ENCODE measurements around the gene DCLRE1A. TPM values are rescaled to one million over a fixed set of nuclear protein-coding genes. Genes with fewer than 3 reads are reported as not detected.

Gene DCLRE1A
- total and polyA plus RNA-seq, 9 of the 15 experiments (the other 6 are each of a cell fraction or from before 2014, with no cell fraction given), result 8.5 to 25.5 (median 15.5) TPM

DNA sequence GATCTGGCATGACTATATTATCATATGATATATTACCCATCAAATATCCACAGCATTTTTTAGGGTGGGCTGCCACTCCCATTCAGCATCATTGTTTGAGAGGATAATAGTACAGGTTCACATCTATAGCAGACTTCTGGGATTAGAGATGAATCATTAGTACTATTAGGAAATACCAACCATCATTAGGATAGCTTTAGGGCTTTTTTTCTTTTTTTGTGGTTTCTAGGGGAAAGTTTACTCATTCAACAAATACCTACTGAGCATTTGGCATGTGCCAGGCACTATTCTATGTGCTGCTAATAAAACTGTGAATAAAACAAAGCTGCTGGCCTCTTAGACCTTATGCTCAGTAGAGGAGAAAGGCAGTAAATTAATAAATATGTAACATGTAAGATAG, 41.1 kb upstream of the DCLRE1A start (continued):
- TF ChIP-seq, protein P1, sequence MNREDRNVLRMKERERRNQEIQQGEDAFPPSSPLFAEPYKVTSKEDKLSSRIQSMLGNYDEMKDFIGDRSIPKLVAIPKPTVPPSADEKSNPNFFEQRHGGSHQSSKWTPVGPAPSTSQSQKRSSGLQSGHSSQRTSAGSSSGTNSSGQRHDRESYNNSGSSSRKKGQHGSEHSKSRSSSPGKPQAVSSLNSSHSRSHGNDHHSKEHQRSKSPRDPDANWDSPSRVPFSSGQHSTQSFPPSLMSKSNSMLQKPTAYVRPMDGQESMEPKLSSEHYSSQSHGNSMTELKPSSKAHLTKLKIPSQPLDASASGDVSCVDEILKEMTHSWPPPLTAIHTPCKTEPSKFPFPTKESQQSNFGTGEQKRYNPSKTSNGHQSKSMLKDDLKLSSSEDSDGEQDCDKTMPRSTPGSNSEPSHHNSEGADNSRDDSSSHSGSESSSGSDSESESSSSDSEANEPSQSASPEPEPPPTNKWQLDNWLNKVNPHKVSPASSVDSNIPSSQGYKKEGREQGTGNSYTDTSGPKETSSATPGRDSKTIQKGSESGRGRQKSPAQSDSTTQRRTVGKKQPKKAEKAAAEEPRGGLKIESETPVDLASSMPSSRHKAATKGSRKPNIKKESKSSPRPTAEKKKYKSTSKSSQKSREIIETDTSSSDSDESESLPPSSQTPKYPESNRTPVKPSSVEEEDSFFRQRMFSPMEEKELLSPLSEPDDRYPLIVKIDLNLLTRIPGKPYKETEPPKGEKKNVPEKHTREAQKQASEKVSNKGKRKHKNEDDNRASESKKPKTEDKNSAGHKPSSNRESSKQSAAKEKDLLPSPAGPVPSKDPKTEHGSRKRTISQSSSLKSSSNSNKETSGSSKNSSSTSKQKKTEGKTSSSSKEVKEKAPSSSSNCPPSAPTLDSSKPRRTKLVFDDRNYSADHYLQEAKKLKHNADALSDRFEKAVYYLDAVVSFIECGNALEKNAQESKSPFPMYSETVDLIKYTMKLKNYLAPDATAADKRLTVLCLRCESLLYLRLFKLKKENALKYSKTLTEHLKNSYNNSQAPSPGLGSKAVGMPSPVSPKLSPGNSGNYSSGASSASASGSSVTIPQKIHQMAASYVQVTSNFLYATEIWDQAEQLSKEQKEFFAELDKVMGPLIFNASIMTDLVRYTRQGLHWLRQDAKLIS (CRISPR knock-in tag; IDR thresholded peaks at IDR 0.05), result no peak
- TF ChIP-seq THRA (IDR thresholded peaks at IDR 0.05) (no peak), ZNF274 (IDR thresholded peaks at IDR 0.05; ENCODE audit: borderline replicate concordance, low read depth, low read length) (no peak), ZNF589 (CRISPR knock-in tag; IDR thresholded peaks at IDR 0.05; ENCODE audit: low read depth) (no peak), SNAPC5 (CRISPR knock-in tag; IDR thresholded peaks at IDR 0.05) (no peak), ZNF184 (CRISPR knock-in tag; IDR thresholded peaks at IDR 0.05) (no peak), SOX6 (IDR thresholded peaks at IDR 0.05) (no peak), PTTG1 (tag; IDR thresholded peaks at IDR 0.05; ENCODE audit: low read depth) (no peak), EP300 (IDR thresholded peaks at IDR 0.05; ENCODE audit: low read length) (no peak)
- TF ChIP-seq, protein P2, sequence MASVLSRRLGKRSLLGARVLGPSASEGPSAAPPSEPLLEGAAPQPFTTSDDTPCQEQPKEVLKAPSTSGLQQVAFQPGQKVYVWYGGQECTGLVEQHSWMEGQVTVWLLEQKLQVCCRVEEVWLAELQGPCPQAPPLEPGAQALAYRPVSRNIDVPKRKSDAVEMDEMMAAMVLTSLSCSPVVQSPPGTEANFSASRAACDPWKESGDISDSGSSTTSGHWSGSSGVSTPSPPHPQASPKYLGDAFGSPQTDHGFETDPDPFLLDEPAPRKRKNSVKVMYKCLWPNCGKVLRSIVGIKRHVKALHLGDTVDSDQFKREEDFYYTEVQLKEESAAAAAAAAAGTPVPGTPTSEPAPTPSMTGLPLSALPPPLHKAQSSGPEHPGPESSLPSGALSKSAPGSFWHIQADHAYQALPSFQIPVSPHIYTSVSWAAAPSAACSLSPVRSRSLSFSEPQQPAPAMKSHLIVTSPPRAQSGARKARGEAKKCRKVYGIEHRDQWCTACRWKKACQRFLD (CRISPR knock-in tag; IDR thresholded peaks at IDR 0.05), result no peak
- TF ChIP-seq, protein P3, sequence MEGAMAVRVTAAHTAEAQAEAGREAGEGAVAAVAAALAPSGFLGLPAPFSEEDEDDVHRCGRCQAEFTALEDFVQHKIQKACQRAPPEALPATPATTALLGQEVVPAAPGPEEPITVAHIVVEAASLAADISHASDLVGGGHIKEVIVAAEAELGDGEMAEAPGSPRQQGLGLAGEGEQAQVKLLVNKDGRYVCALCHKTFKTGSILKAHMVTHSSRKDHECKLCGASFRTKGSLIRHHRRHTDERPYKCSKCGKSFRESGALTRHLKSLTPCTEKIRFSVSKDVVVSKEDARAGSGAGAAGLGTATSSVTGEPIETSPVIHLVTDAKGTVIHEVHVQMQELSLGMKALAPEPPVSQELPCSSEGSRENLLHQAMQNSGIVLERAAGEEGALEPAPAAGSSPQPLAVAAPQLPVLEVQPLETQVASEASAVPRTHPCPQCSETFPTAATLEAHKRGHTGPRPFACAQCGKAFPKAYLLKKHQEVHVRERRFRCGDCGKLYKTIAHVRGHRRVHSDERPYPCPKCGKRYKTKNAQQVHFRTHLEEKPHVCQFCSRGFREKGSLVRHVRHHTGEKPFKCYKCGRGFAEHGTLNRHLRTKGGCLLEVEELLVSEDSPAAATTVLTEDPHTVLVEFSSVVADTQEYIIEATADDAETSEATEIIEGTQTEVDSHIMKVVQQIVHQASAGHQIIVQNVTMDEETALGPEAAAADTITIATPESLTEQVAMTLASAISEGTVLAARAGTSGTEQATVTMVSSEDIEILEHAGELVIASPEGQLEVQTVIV (CRISPR knock-in tag; IDR thresholded peaks at IDR 0.05; ENCODE audit: borderline replicate concordance), result no peak
